ENCODE results near the gene RAMACL.
A peak's percentile ranks its signal among the peaks of the same experiment; 100 is the strongest.

The RAMACL gene

GRCh38 chr6:166580076-166581050 is 6.1 kb downstream of the RAMACL start:
- peaks cover 0 to 26% (median 0%) of the 10 kb centered on the region in 11 experiments; a peak in 2 of 22 replicates for H4K20me1 ChIP-seq
- H3K36me3 ChIP-seq, result no peaks in the 10 kb centered on the region; a peak in 2 of 22 replicates
- no peak overlapping the region for H3K9ac ChIP-seq
- peaks cover 17 to 30% (median 26%) of the 10 kb centered on the region in 11 experiments for H3K9me3 ChIP-seq (replicated peaks in 1 of 11)
- H3K4me3 ChIP-seq, result no peak overlapping the region
- no peak overlapping the region for H3K4me2 ChIP-seq
- H3K4me1 ChIP-seq, result peaks cover 0 to 17% (median 7%) of the 10 kb centered on the region in 10 experiments; a peak in 12 of 20 replicates
- no peaks in the 10 kb centered on the region for H3K27me3 ChIP-seq
- no peak for TF ChIP-seq Cebpa-rat (IDR thresholded peaks at IDR 0.05)
- H3K27ac ChIP-seq, result no peak overlapping the region

- Histone ChIP-seq H3K27me3 (no peaks in the 10 kb centered on the region), H3K9me3 (replicated peaks in 1 of 11) (peaks cover 17 to 31% (median 27%) of the 10 kb centered on the region in 11 experiments), H3K27ac (no peak overlapping the region), H3K4me2 (no peak overlapping the region), H3K4me3 (no peak overlapping the region), H3K9ac (no peak overlapping the region), H4K20me1 (peaks cover 0 to 18% (median 0%) of the 10 kb centered on the region in 11 experiments; a peak in 2 of 22 replicates), H3K36me3 (no peaks in the 10 kb centered on the region; a peak in 2 of 22 replicates), H3K4me1 (peaks cover 0 to 9% (median 7%) of the 10 kb centered on the region in 10 experiments; a peak in 12 of 20 replicates)
- no peak for TF ChIP-seq Cebpa-rat (IDR thresholded peaks at IDR 0.05)
Observed at GRCh38 chr6:166579237-166579850, 7.1 kb downstream of the RAMACL start.

- no peak for TF ChIP-seq Cebpa-rat (IDR thresholded peaks at IDR 0.05)
- peaks cover 0 to 16% (median 0%) of the 10 kb centered on the region in 11 experiments; a peak in 2 of 22 replicates for H4K20me1 ChIP-seq
- H3K27ac ChIP-seq, result no peak overlapping the region
- H3K9ac ChIP-seq, result no peak overlapping the region
- no peaks in the 10 kb centered on the region; a peak in 2 of 22 replicates for H3K36me3 ChIP-seq
- H3K4me1 ChIP-seq, result peaks cover 0 to 6% (median 3%) of the 10 kb centered on the region in 10 experiments; a peak in 14 of 20 replicates
- no peaks in the 10 kb centered on the region for H3K27me3 ChIP-seq
- no peak overlapping the region for H3K4me2 ChIP-seq
- peaks cover 17 to 31% (median 27%) of the 10 kb centered on the region in 11 experiments for H3K9me3 ChIP-seq (replicated peaks in 1 of 11)
- no peak overlapping the region for H3K4me3 ChIP-seq
Observed at GRCh38 chr6:166578536-166579236, 7.8 kb downstream of the RAMACL start.

- peaks cover 17 to 31% (median 27%) of the 10 kb centered on the region in 11 experiments for H3K9me3 ChIP-seq (replicated peaks in 1 of 11)
- no peak overlapping the region for H3K4me2 ChIP-seq
- H3K9ac ChIP-seq, result no peak overlapping the region
Observed at GRCh38 chr6:166575205-166575604, 11.3 kb downstream of the RAMACL start.

GRCh38 chr6:166573511-166574216 is 12.8 kb downstream of the RAMACL start:
- H3K27me3 ChIP-seq, result no peaks in the 10 kb centered on the region
- peaks cover 15 to 32% (median 20%) of the 10 kb centered on the region in 10 experiments for H3K4me1 ChIP-seq
- TF ChIP-seq Cebpa-rat (IDR thresholded peaks at IDR 0.05), result no peak
- peaks cover 17 to 31% (median 27%) of the 10 kb centered on the region in 11 experiments for H3K9me3 ChIP-seq (replicated peaks in 1 of 11)
- peaks cover 0 to 45% (median 0%) of the 10 kb centered on the region in 11 experiments; a peak in 5 of 22 replicates for H4K20me1 ChIP-seq
- no peak overlapping the region for H3K4me3 ChIP-seq
- no peak overlapping the region for H3K9ac ChIP-seq
- no peaks in the 10 kb centered on the region; a peak in 2 of 22 replicates for H3K36me3 ChIP-seq
- H3K27ac ChIP-seq, result no peak overlapping the region
- H3K4me2 ChIP-seq, result peak overlapping the region in 10 of 11 experiments; percentile 23 to 76 (median 65); a peak in 12 of 22 replicates

More at GRCh38 chr6:166575205-166575604, 11.3 kb downstream of the RAMACL start:
- Histone ChIP-seq H3K4me3 (no peak overlapping the region), H4K20me1 (peaks cover 0 to 35% (median 0%) of the 10 kb centered on the region in 11 experiments; a peak in 5 of 22 replicates), H3K4me1 (peaks cover 15 to 32% (median 20%) of the 10 kb centered on the region in 10 experiments), H3K27ac (no peak overlapping the region), H3K36me3 (no peaks in the 10 kb centered on the region; a peak in 2 of 22 replicates), H3K27me3 (no peaks in the 10 kb centered on the region)
- TF ChIP-seq Cebpa-rat (IDR thresholded peaks at IDR 0.05), result no peak

- H3K9ac ChIP-seq, result peak overlapping the region in 2 of 11 experiments; percentile 24; a peak in 1 of 22 replicates
- TF ChIP-seq Cebpa-rat (IDR thresholded peaks at IDR 0.05), result no peak
- H4K20me1 ChIP-seq, result peaks cover 0 to 45% (median 0%) of the 10 kb centered on the region in 11 experiments; a peak in 5 of 22 replicates
- no peak overlapping the region for H3K4me3 ChIP-seq
- peak overlapping the region; percentile 23 to 76 (median 61); a peak in 21 of 22 replicates for H3K4me2 ChIP-seq
- H3K4me1 ChIP-seq, result peaks cover 15 to 32% (median 20%) of the 10 kb centered on the region in 10 experiments
- H3K27me3 ChIP-seq, result no peaks in the 10 kb centered on the region
- H3K36me3 ChIP-seq, result no peaks in the 10 kb centered on the region; a peak in 2 of 22 replicates
- peaks cover 17 to 25% (median 21%) of the 10 kb centered on the region in 11 experiments for H3K9me3 ChIP-seq (replicated peaks in 1 of 11)
- peak overlapping the region in 3 of 11 experiments; percentile 37 to 47 (median 42); a peak in 5 of 22 replicates for H3K27ac ChIP-seq
Observed at GRCh38 chr6:166572370-166573261, 13.9 kb downstream of the RAMACL start.
